Neural cell (in vitro differentiated cells): ENCODE results near the gene SMC5.

Experiments used
- CTCF ChIP-seq: fragments of 450-650 bp; IDR thresholded peaks from 2 replicates; pipeline ENCODE4 v1.5.1; 2014; ENCODE audit warnings: antibody characterized with exemption, mild to moderate bottlenecking, moderate library complexity; ENCODE audit not compliant: poor library complexity, severe bottlenecking
- EP300 ChIP-seq: fragments of 450-650 bp; conservative IDR thresholded peaks from 2 replicates; pipeline ENCODE4 v1.6.1; 2014; ENCODE audit warnings: antibody characterized with exemption, mild to moderate bottlenecking, moderate library complexity; ENCODE audit not compliant: poor library complexity, severe bottlenecking
- POLR2AphosphoS5 ChIP-seq: IDR thresholded peaks from 2 replicates; pipeline ENCODE4 v1.6.1; 2012
- RAD21 ChIP-seq: fragments of 450-650 bp; conservative IDR thresholded peaks from 2 replicates; pipeline ENCODE4 v1.6.1; 2014; ENCODE audit warnings: antibody characterized with exemption, mild to moderate bottlenecking, moderate library complexity
- TAF1 ChIP-seq: IDR thresholded peaks from 2 replicates; pipeline ENCODE4 v1.6.1; 2012; ENCODE audit warnings: low read depth

GRCh38 chr9:70217029-70217428, 41.7 kb upstream of the SMC5 start:
- TF ChIP-seq EP300: no peak
- TF ChIP-seq CTCF: no peak
- TF ChIP-seq TAF1: no peak
- no peak for TF ChIP-seq RAD21
- no peak for TF ChIP-seq POLR2AphosphoS5
